ENCODE results near the gene CDH13.

DNA sequence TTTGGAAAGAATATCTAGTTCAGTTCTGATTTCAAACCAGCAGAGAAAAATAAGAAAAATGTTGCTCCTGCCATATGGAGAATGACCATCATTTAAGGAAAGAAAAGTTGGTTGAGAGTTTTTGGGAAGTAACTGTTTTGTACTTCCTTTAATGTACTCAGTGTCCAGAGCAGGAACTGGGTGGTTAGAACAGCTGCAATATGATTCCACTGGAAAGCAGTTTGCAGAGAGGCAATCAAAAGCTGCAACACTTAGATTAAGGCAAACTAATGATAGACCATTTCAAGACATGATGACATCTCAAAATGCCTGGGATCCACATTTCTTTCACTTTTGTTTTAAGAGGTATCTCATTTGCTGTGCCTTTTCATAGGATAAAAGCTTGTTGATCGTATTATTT lies 867.7 kb downstream of the CDH13 start:
- TF ChIP-seq POLR2A (IDR thresholded peaks at IDR 0.05) = no peak
- TF ChIP-seq, protein P1, sequence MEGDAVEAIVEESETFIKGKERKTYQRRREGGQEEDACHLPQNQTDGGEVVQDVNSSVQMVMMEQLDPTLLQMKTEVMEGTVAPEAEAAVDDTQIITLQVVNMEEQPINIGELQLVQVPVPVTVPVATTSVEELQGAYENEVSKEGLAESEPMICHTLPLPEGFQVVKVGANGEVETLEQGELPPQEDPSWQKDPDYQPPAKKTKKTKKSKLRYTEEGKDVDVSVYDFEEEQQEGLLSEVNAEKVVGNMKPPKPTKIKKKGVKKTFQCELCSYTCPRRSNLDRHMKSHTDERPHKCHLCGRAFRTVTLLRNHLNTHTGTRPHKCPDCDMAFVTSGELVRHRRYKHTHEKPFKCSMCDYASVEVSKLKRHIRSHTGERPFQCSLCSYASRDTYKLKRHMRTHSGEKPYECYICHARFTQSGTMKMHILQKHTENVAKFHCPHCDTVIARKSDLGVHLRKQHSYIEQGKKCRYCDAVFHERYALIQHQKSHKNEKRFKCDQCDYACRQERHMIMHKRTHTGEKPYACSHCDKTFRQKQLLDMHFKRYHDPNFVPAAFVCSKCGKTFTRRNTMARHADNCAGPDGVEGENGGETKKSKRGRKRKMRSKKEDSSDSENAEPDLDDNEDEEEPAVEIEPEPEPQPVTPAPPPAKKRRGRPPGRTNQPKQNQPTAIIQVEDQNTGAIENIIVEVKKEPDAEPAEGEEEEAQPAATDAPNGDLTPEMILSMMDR (IDR thresholded peaks at IDR 0.05) = no peak
